GM13976 (cell line): ENCODE measurements around the gene SEMA6A.
A peak's percentile ranks its signal among the peaks of the same experiment; 100 is the strongest.

Source experiments
- DNase-seq: peaks from one replicate; pipeline ENCODE4 v3.0.0; 2012; ENCODE audit warnings: low spot score
- in situ Hi-C: fragments of 300-500 bp; cut with MboI; formaldehyde crosslinking; loops from one replicate; pipeline ENCODE4 v1.12.0; 2022; ENCODE audit warnings: low sequenced_read_pairs, mixed read lengths, inconsistent platforms; ENCODE audit not compliant: unreplicated experiment
- TF ChIP-seq, protein P1 (sequence below): IDR thresholded peaks from 2 replicates; pipeline ENCODE4 v1.5.1; 2012; ENCODE audit warnings: borderline replicate concordance, mild to moderate bottlenecking; ENCODE audit not compliant: insufficient read depth; ENCODE audit errors: extremely low read depth, missing control alignments, control extremely low read depth

SEMA6A gene, protein sequence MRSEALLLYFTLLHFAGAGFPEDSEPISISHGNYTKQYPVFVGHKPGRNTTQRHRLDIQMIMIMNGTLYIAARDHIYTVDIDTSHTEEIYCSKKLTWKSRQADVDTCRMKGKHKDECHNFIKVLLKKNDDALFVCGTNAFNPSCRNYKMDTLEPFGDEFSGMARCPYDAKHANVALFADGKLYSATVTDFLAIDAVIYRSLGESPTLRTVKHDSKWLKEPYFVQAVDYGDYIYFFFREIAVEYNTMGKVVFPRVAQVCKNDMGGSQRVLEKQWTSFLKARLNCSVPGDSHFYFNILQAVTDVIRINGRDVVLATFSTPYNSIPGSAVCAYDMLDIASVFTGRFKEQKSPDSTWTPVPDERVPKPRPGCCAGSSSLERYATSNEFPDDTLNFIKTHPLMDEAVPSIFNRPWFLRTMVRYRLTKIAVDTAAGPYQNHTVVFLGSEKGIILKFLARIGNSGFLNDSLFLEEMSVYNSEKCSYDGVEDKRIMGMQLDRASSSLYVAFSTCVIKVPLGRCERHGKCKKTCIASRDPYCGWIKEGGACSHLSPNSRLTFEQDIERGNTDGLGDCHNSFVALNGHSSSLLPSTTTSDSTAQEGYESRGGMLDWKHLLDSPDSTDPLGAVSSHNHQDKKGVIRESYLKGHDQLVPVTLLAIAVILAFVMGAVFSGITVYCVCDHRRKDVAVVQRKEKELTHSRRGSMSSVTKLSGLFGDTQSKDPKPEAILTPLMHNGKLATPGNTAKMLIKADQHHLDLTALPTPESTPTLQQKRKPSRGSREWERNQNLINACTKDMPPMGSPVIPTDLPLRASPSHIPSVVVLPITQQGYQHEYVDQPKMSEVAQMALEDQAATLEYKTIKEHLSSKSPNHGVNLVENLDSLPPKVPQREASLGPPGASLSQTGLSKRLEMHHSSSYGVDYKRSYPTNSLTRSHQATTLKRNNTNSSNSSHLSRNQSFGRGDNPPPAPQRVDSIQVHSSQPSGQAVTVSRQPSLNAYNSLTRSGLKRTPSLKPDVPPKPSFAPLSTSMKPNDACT

DNA sequence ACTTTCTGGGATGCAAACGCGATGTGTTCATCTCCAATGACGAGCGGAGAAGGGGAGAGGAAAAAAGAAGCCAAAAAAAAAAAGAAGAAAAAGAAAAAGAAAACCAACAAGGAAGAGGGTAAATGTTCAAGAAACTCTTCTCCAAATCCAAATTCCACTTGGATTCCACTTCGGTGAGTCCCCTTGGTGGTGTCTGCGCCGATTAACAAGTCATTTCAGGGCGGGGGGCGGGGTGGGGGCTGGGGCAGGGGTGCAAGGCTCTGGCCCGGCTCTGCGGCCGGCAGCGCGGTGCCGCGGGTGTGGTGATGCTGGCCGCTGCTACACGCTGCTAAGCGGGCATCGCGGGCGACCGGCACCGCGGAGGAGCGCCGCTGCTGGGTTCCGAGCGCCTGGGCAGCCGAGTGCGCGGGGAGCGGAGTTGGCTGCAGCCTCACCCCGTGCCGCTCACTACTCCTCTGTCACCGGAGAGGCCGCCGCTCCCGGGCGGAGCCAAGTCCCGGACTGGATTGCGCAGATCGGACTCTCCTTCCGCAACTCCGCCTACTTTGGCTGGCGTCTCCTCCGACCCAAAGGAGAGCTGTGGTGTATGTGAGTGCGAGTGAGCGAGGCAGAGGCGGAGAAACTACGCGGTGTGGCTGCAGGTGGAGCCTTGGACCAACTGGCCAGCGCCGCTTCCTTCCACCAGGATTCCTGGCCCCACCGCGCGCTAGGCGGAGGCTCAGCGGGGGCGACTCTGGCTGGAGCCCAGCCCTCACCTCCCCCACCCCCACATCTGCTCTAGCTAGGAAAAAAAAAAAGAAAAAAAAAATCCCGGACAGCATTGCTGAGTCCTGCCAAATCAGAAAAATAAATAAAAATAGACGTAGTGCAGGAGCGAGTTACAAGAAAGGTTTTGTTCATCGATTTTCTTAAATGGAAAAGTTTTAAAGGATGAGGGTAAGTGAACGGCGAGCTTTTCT, at the start of gene SEMA6A:
Gene SEMA6A, minus strand, starts transcription at position 457 of the 959 bp plus-strand sequence. CDS start 69,879 bp downstream, outside the sequence.
- TF ChIP-seq, protein P1, sequence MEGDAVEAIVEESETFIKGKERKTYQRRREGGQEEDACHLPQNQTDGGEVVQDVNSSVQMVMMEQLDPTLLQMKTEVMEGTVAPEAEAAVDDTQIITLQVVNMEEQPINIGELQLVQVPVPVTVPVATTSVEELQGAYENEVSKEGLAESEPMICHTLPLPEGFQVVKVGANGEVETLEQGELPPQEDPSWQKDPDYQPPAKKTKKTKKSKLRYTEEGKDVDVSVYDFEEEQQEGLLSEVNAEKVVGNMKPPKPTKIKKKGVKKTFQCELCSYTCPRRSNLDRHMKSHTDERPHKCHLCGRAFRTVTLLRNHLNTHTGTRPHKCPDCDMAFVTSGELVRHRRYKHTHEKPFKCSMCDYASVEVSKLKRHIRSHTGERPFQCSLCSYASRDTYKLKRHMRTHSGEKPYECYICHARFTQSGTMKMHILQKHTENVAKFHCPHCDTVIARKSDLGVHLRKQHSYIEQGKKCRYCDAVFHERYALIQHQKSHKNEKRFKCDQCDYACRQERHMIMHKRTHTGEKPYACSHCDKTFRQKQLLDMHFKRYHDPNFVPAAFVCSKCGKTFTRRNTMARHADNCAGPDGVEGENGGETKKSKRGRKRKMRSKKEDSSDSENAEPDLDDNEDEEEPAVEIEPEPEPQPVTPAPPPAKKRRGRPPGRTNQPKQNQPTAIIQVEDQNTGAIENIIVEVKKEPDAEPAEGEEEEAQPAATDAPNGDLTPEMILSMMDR, result no peak
- in situ Hi-C loops, result loop anchor here (10.0 kb wide), 1 partner anchor 370 kb away; no protein-coding TSS in a partner anchor
- DNase-seq, result peak; percentile 89

DNA sequence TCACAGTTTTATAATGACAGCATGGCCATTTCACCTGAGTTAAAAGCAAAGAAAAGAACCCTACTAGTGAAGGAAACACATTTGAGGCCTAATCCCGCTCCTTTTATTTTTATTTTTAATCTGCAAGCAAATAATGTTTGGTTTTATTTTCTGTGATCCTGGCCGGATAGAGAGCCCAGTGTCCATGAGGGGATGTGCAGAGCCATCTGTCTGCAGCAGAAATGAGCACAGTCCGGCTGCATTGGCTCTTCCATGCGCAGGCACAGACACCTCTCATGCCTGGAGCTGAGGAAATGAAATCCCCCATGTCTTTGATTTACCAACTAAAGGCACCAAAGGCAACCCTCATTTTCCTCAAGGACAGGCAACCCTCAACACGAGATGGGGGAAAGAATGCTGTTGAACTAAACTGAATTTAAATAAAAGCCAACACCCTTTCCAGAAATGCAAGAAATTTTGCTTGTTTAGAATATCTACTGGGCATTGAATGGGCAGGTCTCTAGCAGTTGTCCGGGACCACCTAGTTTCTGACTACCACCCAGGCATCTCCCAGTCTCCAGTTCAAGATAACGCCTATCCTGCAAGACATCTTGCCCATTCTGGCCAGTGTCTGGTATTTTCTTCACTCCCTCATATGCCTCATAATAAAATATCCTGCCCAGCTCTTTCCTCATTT, 47.9 kb upstream of the SEMA6A start:
- no peak for DNase-seq
- in situ Hi-C loops, result no loop called here
- TF ChIP-seq, protein P1, result no peak

DNA sequence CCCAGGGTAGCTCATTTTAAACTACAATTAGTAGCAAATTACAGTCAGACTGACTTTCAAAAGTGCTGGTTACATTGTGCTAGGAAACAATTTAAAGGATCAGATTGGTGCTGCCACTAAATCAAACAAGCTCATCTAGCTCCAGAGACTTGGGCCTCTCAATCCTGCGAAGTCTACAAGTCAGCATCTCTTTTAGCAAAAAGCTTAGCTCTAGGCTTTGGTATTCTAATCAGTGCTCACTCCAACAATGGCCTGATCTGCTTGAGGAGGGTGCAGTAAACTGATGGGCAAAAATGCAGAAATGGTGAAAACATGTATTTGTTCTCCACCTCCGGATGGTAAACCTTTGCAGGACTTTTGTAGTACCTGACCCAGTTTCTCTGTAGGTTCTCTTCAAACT, 47.0 kb upstream of the SEMA6A start:
- in situ Hi-C loops, result no loop called here
- no peak for DNase-seq
- TF ChIP-seq, protein P1, result no peak

DNA sequence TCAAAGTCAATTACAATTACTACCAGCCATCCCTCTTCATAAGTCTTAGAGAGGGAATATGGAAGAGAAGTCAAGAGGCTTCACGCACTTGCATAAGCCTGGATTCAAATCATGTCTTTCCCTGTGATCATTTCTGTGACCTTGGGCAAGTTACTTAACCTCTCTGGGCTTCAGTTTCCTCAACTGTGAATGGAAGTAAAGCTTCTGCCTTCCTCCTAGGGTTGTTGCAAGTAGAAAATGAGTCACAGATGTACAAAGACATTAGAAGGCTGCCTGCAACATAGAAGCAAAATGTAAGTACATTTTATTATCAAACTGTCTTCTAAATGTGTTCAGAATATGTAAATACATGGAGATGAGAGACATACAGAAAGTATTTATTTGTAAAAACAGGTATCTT, 42.3 kb upstream of the SEMA6A start:
- DNase-seq, result no peak
- in situ Hi-C loops, result no loop called here
- TF ChIP-seq, protein P1, result no peak

DNA sequence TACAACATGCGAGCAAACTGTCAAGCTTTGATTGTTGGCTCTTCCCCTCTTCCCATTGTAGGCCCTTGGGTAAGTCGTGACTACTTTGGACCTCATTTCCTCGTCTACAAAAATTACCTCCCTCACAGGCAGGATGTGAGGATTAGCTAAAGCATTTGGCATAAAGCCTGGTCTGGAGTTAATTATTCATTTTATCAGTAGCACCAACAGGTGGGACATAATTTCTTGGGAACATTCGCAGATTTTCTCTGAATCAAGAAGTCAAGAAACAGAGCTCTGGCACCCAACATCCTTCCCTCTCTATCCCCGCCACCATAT, 39.9 kb upstream of the SEMA6A start:
- TF ChIP-seq, protein P1, result no peak
- DNase-seq, result no peak
- in situ Hi-C loops, result no loop called here

DNA sequence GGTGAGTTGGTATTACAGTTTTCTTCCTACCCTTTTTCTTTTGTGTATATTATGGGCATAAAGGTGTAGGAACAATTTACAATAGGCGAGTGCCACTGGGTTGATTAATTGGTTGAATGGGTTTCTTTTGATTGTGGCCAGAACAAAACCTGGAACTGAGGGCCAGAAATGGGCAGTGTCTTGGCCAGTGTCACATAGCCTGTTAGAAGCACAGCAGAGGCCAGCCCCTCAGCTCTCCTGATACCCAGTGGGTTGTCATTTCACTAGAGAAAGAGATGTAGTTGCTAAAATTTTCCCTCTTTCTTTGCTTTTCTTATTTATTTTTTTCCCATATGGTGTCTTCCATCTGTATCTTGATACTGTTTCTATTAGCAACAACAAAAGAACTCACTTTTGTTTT, 38.8 kb upstream of the SEMA6A start:
- in situ Hi-C loops, result no loop called here
- peak; percentile 16 for DNase-seq
- TF ChIP-seq, protein P1, result no peak
